Measurements from ENCODE around the gene HLA-A.

- TF ChIP-seq FOXK2 (IDR thresholded peaks at IDR 0.05) (no peak), L3MBTL2 (conservative IDR thresholded peaks at IDR 0.05) (no peak), ELF4 (IDR thresholded peaks at IDR 0.05) (no peak), SUZ12 (IDR thresholded peaks at IDR 0.05) (no peak)
These were observed 6.9 kb upstream of the HLA-A start for GRCh38 chr6:29935273-29935955.
